ENCODE measurements around the gene U2AF1. TPM values are rescaled to one million over a fixed set of nuclear protein-coding genes. Genes with fewer than 3 reads are reported as not detected.
"Not testable (repeated sequence)": the region's sequence is repeated elsewhere in the genome, so short reads cannot be mapped to it uniquely, and the experiment has no call there.

The U2AF1 gene
- total RNA-seq, 1 donor from 2014 or later, result 11.6 TPM

DNA sequence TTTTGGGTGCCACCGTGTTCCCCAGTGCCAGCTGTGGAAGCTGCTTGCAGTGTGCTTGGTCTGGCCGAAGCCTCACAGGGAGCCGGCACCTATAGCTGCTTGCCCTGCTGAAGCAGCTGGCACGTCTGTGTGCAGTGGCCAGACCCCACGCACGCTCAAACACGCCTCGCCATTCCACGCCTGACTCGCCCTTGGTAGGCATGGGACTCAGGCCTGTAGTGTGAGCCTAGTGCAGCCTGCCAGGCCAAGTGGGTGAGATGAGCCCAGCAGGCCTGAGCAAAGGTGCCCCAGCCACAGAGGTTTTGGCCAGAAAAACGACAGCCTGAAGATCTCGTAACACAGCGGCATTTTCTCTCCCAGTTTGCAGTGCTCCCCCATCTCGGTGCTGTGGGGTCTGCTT is 64.1 kb downstream of the U2AF1 start:
- H3K36me3 Mint-ChIP-seq (ENCODE audit: low read depth); H3K4me3 Mint-ChIP-seq (ENCODE audit: low read depth); intact Hi-C loops (cut with micrococcal nuclease); DNase-seq (ENCODE audit: low spot score); H3K27ac Mint-ChIP-seq; H3K4me1 Mint-ChIP-seq (ENCODE audit: low read depth); H3K27me3 Mint-ChIP-seq (ENCODE audit: low read depth); H3K9me3 Mint-ChIP-seq: not testable (repeated sequence)

Other genes starting within 250 kb of the U2AF1 start
- gene WDR4, start 228.0 kb downstream of the U2AF1 start, total RNA-seq, result 62.2 and 65.6 TPM in 2 replicates
- 39.6 and 45.9 TPM in 2 replicates for gene NDUFV3, start 214.3 kb downstream of the U2AF1 start, total RNA-seq
- gene ERVH48-1, start 181.9 kb downstream of the U2AF1 start, total RNA-seq, result 0.21 and 0.30 TPM in 2 replicates
- gene PKNOX1, start 133.0 kb downstream of the U2AF1 start, total RNA-seq, result 25.6 and 26.9 TPM in 2 replicates
- gene CBS, start 31.7 kb downstream of the U2AF1 start, total RNA-seq, result 45.8 and 49.0 TPM in 2 replicates
- gene CRYAA, start 61.4 kb upstream of the U2AF1 start, total RNA-seq, result not detected in 2 replicates

Measured in activated T-helper 2 cell treated with anti-CD3 and anti-CD28 coated beads, Interferon-gamma antibody, Interleukin-2, Interleukin-4, amounts not matched to agents 10 μg/mL and 5 μg/mL and 100 μg/mL, durations not matched to agents 14 hours and 24 hours and 36 hours (primary cell).